HepG2 (cell line): ENCODE results near the gene TSGA10IP. TPM values are rescaled to one million over a fixed set of nuclear protein-coding genes. Genes with fewer than 3 reads are reported as not detected.

Source experiments
- AKAP8 ChIP-seq: sonication (generic); formaldehyde crosslinking; IDR thresholded peaks from 2 replicates; pipeline ENCODE4 v1.5.1; 2020; ENCODE audit warnings: mild to moderate bottlenecking, missing genetic modification reagents
- GATAD2A ChIP-seq: IDR thresholded peaks from 2 replicates; pipeline ENCODE4 v1.6.1; 2016
- GPN1 ChIP-seq: sonication (generic); formaldehyde crosslinking; IDR thresholded peaks from 2 replicates; pipeline ENCODE4 v1.5.1; 2020; ENCODE audit warnings: missing genetic modification reagents, borderline replicate concordance
- KMT2A ChIP-seq: sonication (generic); formaldehyde crosslinking; IDR thresholded peaks from 2 replicates; pipeline ENCODE4 v1.4.0; 2020; ENCODE audit warnings: missing genetic modification reagents
- NBN ChIP-seq: fragments of 450-650 bp; conservative IDR thresholded peaks from 2 replicates; pipeline ENCODE4 v1.6.1; 2017
- TP53 ChIP-seq: sonication (generic); formaldehyde crosslinking; conservative IDR thresholded peaks from 2 replicates; pipeline ENCODE4 v1.4.0; 2020; ENCODE audit warnings: missing genetic modification reagents
- ZNF136 ChIP-seq: sonication (generic); formaldehyde crosslinking; IDR thresholded peaks from 2 replicates; pipeline ENCODE4 v1.8.1; 2022; ENCODE audit warnings: low read depth, mild to moderate bottlenecking, moderate library complexity, missing genetic modification reagents
- ZNF230 ChIP-seq: sonication (generic); formaldehyde crosslinking; IDR thresholded peaks from 2 replicates; pipeline ENCODE4 v1.4.0; 2020; ENCODE audit warnings: mild to moderate bottlenecking, missing genetic modification reagents
- ZNF24 ChIP-seq: fragments of 450-650 bp; IDR thresholded peaks from 2 replicates; pipeline ENCODE4 v1.6.1; 2017; ENCODE audit warnings: antibody characterized with exemption, mild to moderate bottlenecking
- ZNF343 ChIP-seq: sonication (generic); formaldehyde crosslinking; IDR thresholded peaks from 2 replicates; pipeline ENCODE4 v1.4.0; 2020; ENCODE audit warnings: mild to moderate bottlenecking, missing genetic modification reagents
- ZNF703 ChIP-seq: sonication (generic); formaldehyde crosslinking; IDR thresholded peaks from 2 replicates; pipeline ENCODE4 v1.5.1; 2020; ENCODE audit warnings: missing genetic modification reagents, mild to moderate bottlenecking, moderate library complexity, borderline replicate concordance
- ZNF772 ChIP-seq: sonication (generic); formaldehyde crosslinking; IDR thresholded peaks from 2 replicates; pipeline ENCODE4 v1.5.0; 2020; ENCODE audit warnings: mild to moderate bottlenecking, missing genetic modification reagents
- polyA plus RNA-seq, 8 experiments: library from polyadenylated mRNA; depleted of rRNA in 3 of 8; stranded (reverse) in 7 of 8; unstranded in 1 of 8; fragments of >200 nt; fragmentation: Illumina TruSeq in 4 of 8; extraction: Trizol in 4 of 8; gene quantifications; 2 replicates each; pipeline versions ENCODE4 v1.2.1 to v1.2.3, GENCODE V29; 2011 to 2016; ENCODE audit warnings: low read depth in 4 of 8, missing spikeins in 1 of 8, mixed read lengths in 1 of 8; ENCODE audit not compliant: insufficient read depth in 1 of 8
- total RNA-seq, 5 experiments: library from RNA; depleted of rRNA; stranded (reverse); fragments of >200 nt; fragmentation: Illumina TruSeq; extraction: Trizol; gene quantifications; 2 replicates each; pipeline ENCODE4 v1.2.3, GENCODE V29; 2016; ENCODE audit warnings: low read depth in 1 of 5
- TF ChIP-seq, protein P1 (sequence below), 2 experiments: sonication (generic) in 1 of 2; formaldehyde crosslinking in 1 of 2; IDR thresholded peaks; 2 replicates each; pipeline versions ENCODE4 v1.5.1 to v1.6.1; 2011 to 2020; ENCODE audit warnings: borderline replicate concordance in 1 of 2, low read depth in 1 of 2, low read length in 1 of 2, mild to moderate bottlenecking in 1 of 2, missing genetic modification reagents in 1 of 2, moderate library complexity in 1 of 2
- TF ChIP-seq, protein P2 (sequence below): IDR thresholded peaks from 2 replicates; pipeline ENCODE4 v1.6.1; 2016; ENCODE audit warnings: missing compliant biosample characterization, missing genetic modification reagents, borderline replicate concordance
- TF ChIP-seq, protein P3 (sequence below): sonication (generic); formaldehyde crosslinking; IDR thresholded peaks from 2 replicates; pipeline ENCODE4 v1.8.0; 2022; ENCODE audit warnings: missing genetic modification reagents, mild to moderate bottlenecking, moderate library complexity, borderline replicate concordance
- TF ChIP-seq, protein P4 (sequence below): sonication (generic); formaldehyde crosslinking; IDR thresholded peaks from 2 replicates; pipeline ENCODE4 v1.5.0; 2020; ENCODE audit warnings: mild to moderate bottlenecking, missing genetic modification reagents
- TF ChIP-seq, protein P5 (sequence below): sonication (generic); formaldehyde crosslinking; IDR thresholded peaks from 2 replicates; pipeline ENCODE4 v1.5.0; 2020; ENCODE audit warnings: missing genetic modification reagents

Gene TSGA10IP
- total and polyA plus RNA-seq, 2 of the 13 experiments (the other 11 are each of a cell fraction or from before 2014, with no cell fraction given), result not detected

DNA sequence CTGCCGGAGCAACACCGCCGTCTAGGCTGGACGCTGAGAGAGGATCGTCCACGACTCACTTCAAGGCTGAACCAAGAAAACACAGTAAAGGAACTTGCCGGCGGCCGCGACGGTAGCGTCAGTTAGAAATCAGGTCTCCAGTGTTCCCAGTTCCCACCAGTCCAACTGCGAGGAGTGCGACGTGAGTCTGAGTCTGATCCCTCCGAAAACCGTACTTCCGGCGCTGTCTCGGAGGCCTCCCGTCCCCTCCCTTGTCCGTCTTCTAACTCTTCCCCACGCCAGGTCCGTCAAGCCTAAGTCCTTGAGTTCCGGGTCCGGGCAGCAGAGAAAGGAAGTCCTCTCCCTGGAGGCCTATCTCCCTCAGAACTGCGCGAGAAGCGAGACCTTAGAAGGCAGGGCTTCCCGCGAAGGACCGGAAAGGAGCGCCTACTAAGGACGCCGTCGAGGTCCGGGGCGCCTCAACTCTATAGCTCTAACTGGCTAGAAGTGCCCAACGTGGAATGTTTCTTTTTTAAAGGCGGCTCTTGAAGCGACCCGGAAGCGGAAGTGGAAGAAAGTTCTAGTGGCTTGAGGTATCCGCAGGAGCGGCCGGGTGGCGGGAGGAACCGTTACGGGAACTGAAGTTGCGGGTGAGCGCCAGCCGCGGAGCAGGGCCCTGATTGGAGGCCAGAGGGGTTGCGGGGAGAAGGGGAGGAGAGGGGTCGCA lies 56.8 kb downstream of the TSGA10IP start, which contains the start of the genes BANF1 and EIF1AD (continued):
- TF ChIP-seq, protein P1, sequence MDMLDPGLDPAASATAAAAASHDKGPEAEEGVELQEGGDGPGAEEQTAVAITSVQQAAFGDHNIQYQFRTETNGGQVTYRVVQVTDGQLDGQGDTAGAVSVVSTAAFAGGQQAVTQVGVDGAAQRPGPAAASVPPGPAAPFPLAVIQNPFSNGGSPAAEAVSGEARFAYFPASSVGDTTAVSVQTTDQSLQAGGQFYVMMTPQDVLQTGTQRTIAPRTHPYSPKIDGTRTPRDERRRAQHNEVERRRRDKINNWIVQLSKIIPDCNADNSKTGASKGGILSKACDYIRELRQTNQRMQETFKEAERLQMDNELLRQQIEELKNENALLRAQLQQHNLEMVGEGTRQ (IDR thresholded peaks at IDR 0.05; ENCODE audit: low read depth, low read length), result no peak
- TF ChIP-seq, protein P1 (CRISPR knock-in tag; IDR thresholded peaks at IDR 0.05; ENCODE audit: borderline replicate concordance), result no peak
- TF ChIP-seq NBN (no peak), ZNF703 (no peak), ZNF343 (CRISPR knock-in tag) (peak; percentile 94), ZNF136 (CRISPR knock-in tag) (peak; percentile 97), TP53 (no peak), KMT2A (CRISPR knock-in tag) (peak; percentile 98), ZNF24 (peak; percentile 64; the same call in 1 of the 2 replicates), GPN1 (CRISPR knock-in tag) (no peak), ZNF230 (CRISPR knock-in tag) (peak; percentile 98), GATAD2A (CRISPR knock-in tag) (peak; percentile 70), AKAP8 (CRISPR knock-in tag) (no peak; the same call in 1 of the 2 replicates), ZNF772 (CRISPR knock-in tag) (no peak; the same call in 1 of the 2 replicates)
- TF ChIP-seq, protein P2, sequence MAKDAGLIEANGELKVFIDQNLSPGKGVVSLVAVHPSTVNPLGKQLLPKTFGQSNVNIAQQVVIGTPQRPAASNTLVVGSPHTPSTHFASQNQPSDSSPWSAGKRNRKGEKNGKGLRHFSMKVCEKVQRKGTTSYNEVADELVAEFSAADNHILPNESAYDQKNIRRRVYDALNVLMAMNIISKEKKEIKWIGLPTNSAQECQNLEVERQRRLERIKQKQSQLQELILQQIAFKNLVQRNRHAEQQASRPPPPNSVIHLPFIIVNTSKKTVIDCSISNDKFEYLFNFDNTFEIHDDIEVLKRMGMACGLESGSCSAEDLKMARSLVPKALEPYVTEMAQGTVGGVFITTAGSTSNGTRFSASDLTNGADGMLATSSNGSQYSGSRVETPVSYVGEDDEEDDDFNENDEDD (CRISPR knock-in tag), result peak; percentile 84; the same call in 1 of the 2 replicates
- TF ChIP-seq, protein P3, sequence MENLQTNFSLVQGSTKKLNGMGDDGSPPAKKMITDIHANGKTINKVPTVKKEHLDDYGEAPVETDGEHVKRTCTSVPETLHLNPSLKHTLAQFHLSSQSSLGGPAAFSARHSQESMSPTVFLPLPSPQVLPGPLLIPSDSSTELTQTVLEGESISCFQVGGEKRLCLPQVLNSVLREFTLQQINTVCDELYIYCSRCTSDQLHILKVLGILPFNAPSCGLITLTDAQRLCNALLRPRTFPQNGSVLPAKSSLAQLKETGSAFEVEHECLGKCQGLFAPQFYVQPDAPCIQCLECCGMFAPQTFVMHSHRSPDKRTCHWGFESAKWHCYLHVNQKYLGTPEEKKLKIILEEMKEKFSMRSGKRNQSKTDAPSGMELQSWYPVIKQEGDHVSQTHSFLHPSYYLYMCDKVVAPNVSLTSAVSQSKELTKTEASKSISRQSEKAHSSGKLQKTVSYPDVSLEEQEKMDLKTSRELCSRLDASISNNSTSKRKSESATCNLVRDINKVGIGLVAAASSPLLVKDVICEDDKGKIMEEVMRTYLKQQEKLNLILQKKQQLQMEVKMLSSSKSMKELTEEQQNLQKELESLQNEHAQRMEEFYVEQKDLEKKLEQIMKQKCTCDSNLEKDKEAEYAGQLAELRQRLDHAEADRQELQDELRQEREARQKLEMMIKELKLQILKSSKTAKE (CRISPR knock-in tag), result no peak
- TF ChIP-seq, protein P4, sequence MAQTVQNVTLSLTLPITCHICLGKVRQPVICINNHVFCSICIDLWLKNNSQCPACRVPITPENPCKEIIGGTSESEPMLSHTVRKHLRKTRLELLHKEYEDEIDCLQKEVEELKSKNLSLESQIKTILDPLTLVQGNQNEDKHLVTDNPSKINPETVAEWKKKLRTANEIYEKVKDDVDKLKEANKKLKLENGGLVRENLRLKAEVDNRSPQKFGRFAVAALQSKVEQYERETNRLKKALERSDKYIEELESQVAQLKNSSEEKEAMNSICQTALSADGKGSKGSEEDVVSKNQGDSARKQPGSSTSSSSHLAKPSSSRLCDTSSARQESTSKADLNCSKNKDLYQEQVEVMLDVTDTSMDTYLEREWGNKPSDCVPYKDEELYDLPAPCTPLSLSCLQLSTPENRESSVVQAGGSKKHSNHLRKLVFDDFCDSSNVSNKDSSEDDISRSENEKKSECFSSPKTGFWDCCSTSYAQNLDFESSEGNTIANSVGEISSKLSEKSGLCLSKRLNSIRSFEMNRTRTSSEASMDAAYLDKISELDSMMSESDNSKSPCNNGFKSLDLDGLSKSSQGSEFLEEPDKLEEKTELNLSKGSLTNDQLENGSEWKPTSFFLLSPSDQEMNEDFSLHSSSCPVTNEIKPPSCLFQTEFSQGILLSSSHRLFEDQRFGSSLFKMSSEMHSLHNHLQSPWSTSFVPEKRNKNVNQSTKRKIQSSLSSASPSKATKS, result no peak
- TF ChIP-seq, protein P5, sequence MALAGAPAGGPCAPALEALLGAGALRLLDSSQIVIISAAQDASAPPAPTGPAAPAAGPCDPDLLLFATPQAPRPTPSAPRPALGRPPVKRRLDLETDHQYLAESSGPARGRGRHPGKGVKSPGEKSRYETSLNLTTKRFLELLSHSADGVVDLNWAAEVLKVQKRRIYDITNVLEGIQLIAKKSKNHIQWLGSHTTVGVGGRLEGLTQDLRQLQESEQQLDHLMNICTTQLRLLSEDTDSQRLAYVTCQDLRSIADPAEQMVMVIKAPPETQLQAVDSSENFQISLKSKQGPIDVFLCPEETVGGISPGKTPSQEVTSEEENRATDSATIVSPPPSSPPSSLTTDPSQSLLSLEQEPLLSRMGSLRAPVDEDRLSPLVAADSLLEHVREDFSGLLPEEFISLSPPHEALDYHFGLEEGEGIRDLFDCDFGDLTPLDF, result peak; percentile 55; the same call in 1 of the 2 replicates
